ENCODE measurements around the gene MAGEA9B.
"Not testable (repeated sequence)": the region's sequence is repeated elsewhere in the genome, so short reads cannot be mapped to it uniquely, and the experiment has no call there.

GRCh38 chrX:149626829-149627228 lies 39.6 kb upstream of the MAGEA9B start:
- TF ChIP-seq REST (IDR thresholded peaks at IDR 0.05; ENCODE audit: low read depth, low read length); NFXL1 (IDR thresholded peaks at IDR 0.05; ENCODE audit: borderline replicate concordance): not testable (repeated sequence)
